Measurements from ENCODE around the gene GGA2.

Gene GGA2

GRCh38 chr16:23509441-23509754 is 896 bp downstream of the GGA2 start:
- Histone ChIP-seq H3K27me3 (ENCODE audit: insufficient read depth, low read length) (no peaks in the 10 kb centered on the region), H3K9me3 (ENCODE audit: insufficient read depth, low read depth, low read length) (no peaks in the 10 kb centered on the region), H3K36me3 (ENCODE audit: insufficient read depth, low read length) (peaks cover 4% of the 10 kb centered on the region; the same call in 1 of the 2 replicates), H3K4me3 (ENCODE audit: low read length) (peak overlapping the region; percentile 86), H3K27ac (ENCODE audit: low read depth, low read length) (no peak overlapping the region), H3K4me1 (ENCODE audit: insufficient read depth, low read length) (peaks cover 22% of the 10 kb centered on the region), H3K9ac (ENCODE audit: low read depth, low read length) (peak overlapping the region; percentile 95)
- 0% methylated on average over 2 of the region's 5 CpGs for WGBS

DNA sequence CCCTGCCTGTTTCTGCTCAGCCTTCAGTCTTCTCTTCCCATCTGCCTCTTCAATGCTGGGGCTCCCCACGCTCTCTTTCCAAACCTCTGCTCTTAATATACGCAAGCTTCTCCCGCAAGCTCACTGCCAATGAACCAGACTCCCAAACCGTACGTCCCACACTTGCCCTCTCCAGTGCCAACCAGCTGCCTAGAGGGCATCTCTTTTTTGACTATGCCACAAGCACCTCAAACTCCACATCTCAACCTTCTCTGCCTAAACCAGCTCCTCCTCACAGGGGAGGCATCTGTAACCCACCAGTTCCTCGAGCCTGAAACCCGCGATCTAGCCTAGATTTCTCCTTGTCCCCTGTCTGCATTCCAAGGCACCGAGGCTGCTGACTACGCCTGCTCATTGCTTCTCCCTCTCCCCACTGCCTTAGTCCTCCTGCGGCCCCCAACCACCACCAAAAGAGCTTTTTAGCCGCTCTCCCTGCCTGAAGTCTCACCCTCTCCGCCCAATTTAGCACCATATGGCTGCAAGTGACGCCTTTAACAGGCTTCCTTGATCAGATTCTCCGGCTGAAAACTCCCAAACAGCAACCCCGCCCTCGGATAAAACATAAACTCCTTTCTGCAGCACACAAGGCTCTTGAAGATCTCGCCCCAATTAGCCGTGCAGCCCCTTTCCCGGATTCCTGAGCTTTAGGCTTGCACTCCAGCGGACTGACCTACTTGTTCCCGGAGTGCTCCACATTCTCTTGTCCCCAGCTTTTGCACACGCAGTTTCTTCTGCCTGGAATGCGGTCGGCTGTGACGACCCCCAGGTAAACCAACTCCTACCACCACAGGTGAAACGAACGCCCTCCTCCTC is 1.5 kb downstream of the GGA2 start:
- peak overlapping the region; percentile 95 for H3K9ac ChIP-seq (ENCODE audit: low read depth, low read length)
- whole genome bisulfite sequencing: 20% methylated on average over 28 of the region's 28 CpGs
- H3K36me3 ChIP-seq (ENCODE audit: insufficient read depth, low read length): peaks cover 3% of the 10 kb centered on the region; the same call in 1 of the 2 replicates
- H3K27me3 ChIP-seq (ENCODE audit: insufficient read depth, low read length): no peaks in the 10 kb centered on the region
- peaks cover 27% of the 10 kb centered on the region for H3K4me1 ChIP-seq (ENCODE audit: insufficient read depth, low read length)
- H3K4me3 ChIP-seq (ENCODE audit: low read length): peak overlapping the region; percentile 86
- H3K27ac ChIP-seq (ENCODE audit: low read depth, low read length): no peak overlapping the region
- no peaks in the 10 kb centered on the region for H3K9me3 ChIP-seq (ENCODE audit: insufficient read depth, low read depth, low read length)

GRCh38 chr16:23506606-23506994 is 3.7 kb downstream of the GGA2 start:
- Histone ChIP-seq H3K4me3 (ENCODE audit: low read length) (no peak overlapping the region), H3K27me3 (ENCODE audit: insufficient read depth, low read length) (no peaks in the 10 kb centered on the region), H3K9me3 (ENCODE audit: insufficient read depth, low read depth, low read length) (no peaks in the 10 kb centered on the region), H3K4me1 (ENCODE audit: insufficient read depth, low read length) (peaks cover 38% of the 10 kb centered on the region), H3K9ac (ENCODE audit: low read depth, low read length) (no peak overlapping the region), H3K36me3 (ENCODE audit: insufficient read depth, low read length) (peaks cover 21% of the 10 kb centered on the region), H3K27ac (ENCODE audit: low read depth, low read length) (no peak overlapping the region)
- WGBS: 95% methylated on average over 8 of the region's 8 CpGs

DNA sequence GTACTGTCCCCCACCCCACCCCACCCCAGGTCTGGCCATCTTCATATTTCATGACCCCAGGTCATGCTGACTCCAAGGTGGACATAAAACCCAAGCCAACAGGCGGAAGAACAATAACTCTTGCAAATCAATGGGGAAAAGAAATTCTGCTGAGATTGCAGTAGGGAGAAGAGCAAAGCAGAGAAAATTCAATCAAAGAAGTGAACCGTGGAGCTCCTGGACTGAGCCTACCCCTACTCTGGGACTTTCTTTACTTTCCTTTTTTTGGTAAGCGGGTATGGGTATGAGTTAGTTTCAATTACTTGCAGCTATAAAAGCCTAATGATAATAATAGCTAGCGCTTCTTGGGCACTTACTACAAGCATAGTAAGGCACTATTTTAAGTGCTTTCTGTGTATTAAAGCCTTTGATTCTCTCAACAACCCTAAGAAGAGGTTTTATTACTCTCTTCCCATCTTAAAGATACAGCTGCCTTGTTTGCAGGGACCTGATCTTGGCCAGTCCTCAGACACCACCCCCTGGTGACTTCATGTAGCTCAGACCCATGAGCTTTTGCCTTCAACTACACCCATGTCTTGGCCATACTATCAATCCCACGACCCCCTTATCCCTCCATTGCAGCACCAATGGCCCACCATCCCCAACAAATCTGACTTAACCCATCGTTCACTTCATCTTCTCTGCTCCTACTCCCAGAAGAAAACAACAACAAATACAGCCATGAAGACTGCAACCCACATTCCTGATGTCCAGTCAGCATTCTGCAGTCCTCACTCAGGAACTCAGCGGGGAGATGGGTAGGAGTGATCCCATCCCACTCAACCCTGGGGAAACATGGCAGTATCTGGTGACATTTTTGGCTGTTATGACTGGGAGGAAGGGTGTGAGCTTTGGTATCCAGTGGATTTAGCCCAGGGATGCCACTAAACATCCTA is 4.4 kb downstream of the GGA2 start:
- H3K36me3 ChIP-seq (ENCODE audit: insufficient read depth, low read length): peaks cover 26% of the 10 kb centered on the region
- no peaks in the 10 kb centered on the region for H3K27me3 ChIP-seq (ENCODE audit: insufficient read depth, low read length)
- 78% methylated on average over 5 of the region's 7 CpGs for WGBS
- H3K9me3 ChIP-seq (ENCODE audit: insufficient read depth, low read depth, low read length): no peaks in the 10 kb centered on the region
- H3K4me1 ChIP-seq (ENCODE audit: insufficient read depth, low read length): peaks cover 39% of the 10 kb centered on the region
- H3K4me3 ChIP-seq (ENCODE audit: low read length): no peak overlapping the region
- H3K27ac ChIP-seq (ENCODE audit: low read depth, low read length): no peak overlapping the region
- no peak overlapping the region for H3K9ac ChIP-seq (ENCODE audit: low read depth, low read length)

DNA sequence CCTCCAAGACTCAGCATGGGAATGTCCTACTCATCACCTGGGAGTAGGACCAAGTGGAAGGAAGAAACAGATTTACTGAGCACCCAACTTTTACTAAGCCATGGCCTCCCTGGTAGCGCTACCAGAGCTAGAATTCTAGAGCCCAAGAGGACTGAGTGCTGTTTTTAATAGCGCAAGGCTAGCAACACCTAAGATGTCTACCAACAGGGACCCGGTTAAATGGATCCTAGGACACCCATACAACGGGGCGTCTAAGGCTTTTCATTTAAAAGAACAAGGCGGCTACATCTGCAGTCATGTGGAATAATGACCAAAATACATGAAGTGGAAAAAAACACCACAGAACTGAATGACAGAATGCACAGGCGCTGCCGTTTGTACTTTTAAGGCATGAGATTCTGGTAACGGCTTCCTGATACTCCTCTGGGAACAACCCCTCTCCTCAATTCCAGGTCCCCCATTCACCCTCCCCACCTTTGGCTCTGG is 5.1 kb downstream of the GGA2 start:
- no peak overlapping the region for H3K9ac ChIP-seq (ENCODE audit: low read depth, low read length)

GRCh38 chr16:23504453-23505179 is 5.7 kb downstream of the GGA2 start:
- 66% methylated on average over 13 of the region's 13 CpGs for WGBS
- H3K27me3 ChIP-seq (ENCODE audit: insufficient read depth, low read length): no peaks in the 10 kb centered on the region
- peaks cover 33% of the 10 kb centered on the region for H3K36me3 ChIP-seq (ENCODE audit: insufficient read depth, low read length)
- no peak overlapping the region for H3K9ac ChIP-seq (ENCODE audit: low read depth, low read length)
- H3K4me3 ChIP-seq (ENCODE audit: low read length): no peak overlapping the region
- H3K27ac ChIP-seq (ENCODE audit: low read depth, low read length): peak overlapping the region; percentile 15
- H3K4me1 ChIP-seq (ENCODE audit: insufficient read depth, low read length): peaks cover 39% of the 10 kb centered on the region
- H3K9me3 ChIP-seq (ENCODE audit: insufficient read depth, low read depth, low read length): no peaks in the 10 kb centered on the region

More for the DNA sequence above, 5.1 kb downstream of the GGA2 start:
- peak overlapping the region; percentile 15; the same call in 1 of the 2 replicates for H3K27ac ChIP-seq (ENCODE audit: low read depth, low read length)
- 95% methylated on average over 9 of the region's 9 CpGs for WGBS
- peaks cover 39% of the 10 kb centered on the region for H3K4me1 ChIP-seq (ENCODE audit: insufficient read depth, low read length)
- H3K4me3 ChIP-seq (ENCODE audit: low read length): no peak overlapping the region
- peaks cover 33% of the 10 kb centered on the region for H3K36me3 ChIP-seq (ENCODE audit: insufficient read depth, low read length)
- H3K27me3 ChIP-seq (ENCODE audit: insufficient read depth, low read length): no peaks in the 10 kb centered on the region
- H3K9me3 ChIP-seq (ENCODE audit: insufficient read depth, low read depth, low read length): no peaks in the 10 kb centered on the region

- 93% methylated on average over 5 of the region's 5 CpGs for WGBS
- Histone ChIP-seq H3K9me3 (ENCODE audit: insufficient read depth, low read depth, low read length) (no peaks in the 10 kb centered on the region), H3K4me1 (ENCODE audit: insufficient read depth, low read length) (peaks cover 39% of the 10 kb centered on the region), H3K27ac (ENCODE audit: low read depth, low read length) (no peak overlapping the region), H3K36me3 (ENCODE audit: insufficient read depth, low read length) (peaks cover 33% of the 10 kb centered on the region), H3K9ac (ENCODE audit: low read depth, low read length) (no peak overlapping the region), H3K4me3 (ENCODE audit: low read length) (no peak overlapping the region), H3K27me3 (ENCODE audit: insufficient read depth, low read length) (no peaks in the 10 kb centered on the region)
Observed at GRCh38 chr16:23504076-23504452, 6.2 kb downstream of the GGA2 start.

- H3K27ac ChIP-seq (ENCODE audit: low read depth, low read length): no peak overlapping the region
- H3K36me3 ChIP-seq (ENCODE audit: insufficient read depth, low read length): peaks cover 38% of the 10 kb centered on the region
- H3K9ac ChIP-seq (ENCODE audit: low read depth, low read length): no peak overlapping the region
- H3K4me1 ChIP-seq (ENCODE audit: insufficient read depth, low read length): peaks cover 39% of the 10 kb centered on the region
- no peak overlapping the region for H3K4me3 ChIP-seq (ENCODE audit: low read length)
- no peaks in the 10 kb centered on the region for H3K27me3 ChIP-seq (ENCODE audit: insufficient read depth, low read length)
- H3K9me3 ChIP-seq (ENCODE audit: insufficient read depth, low read depth, low read length): no peaks in the 10 kb centered on the region
- 93% methylated on average over 2 of the region's 2 CpGs for WGBS
Observed at GRCh38 chr16:23502466-23502865, 7.8 kb downstream of the GGA2 start.

DNA sequence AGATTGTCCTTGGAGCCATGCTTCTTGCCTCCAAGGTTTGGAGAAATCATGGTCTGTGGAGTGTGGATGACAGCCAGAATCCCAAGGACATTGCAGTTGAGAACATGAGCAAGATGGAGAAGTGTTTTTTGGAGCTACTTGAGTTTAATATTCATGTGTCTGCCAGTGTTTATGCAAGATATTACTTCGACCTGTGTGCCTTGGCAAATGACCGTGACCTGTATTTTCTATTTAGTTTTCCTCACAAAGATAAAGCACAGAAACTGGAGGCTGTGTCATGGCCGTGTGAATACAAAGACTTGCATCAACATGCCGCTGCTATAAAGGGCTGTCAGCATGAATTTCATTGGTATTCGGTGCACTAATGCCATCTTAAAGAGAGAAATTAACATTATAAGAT is 9.0 kb downstream of the GGA2 start:
- Histone ChIP-seq H3K27ac (ENCODE audit: low read depth, low read length) (no peak overlapping the region), H3K9ac (ENCODE audit: low read depth, low read length) (no peak overlapping the region), H3K4me3 (ENCODE audit: low read length) (no peak overlapping the region), H3K4me1 (ENCODE audit: insufficient read depth, low read length) (peaks cover 32% of the 10 kb centered on the region), H3K9me3 (ENCODE audit: insufficient read depth, low read depth, low read length) (no peaks in the 10 kb centered on the region), H3K27me3 (ENCODE audit: insufficient read depth, low read length) (no peaks in the 10 kb centered on the region), H3K36me3 (ENCODE audit: insufficient read depth, low read length) (peaks cover 42% of the 10 kb centered on the region)
- 92% methylated on average over 5 of the region's 5 CpGs for WGBS

GRCh38 chr16:23500862-23501225 is 9.4 kb downstream of the GGA2 start:
- no peaks in the 10 kb centered on the region for H3K27me3 ChIP-seq (ENCODE audit: insufficient read depth, low read length)
- no peak overlapping the region for H3K27ac ChIP-seq (ENCODE audit: low read depth, low read length)
- peaks cover 44% of the 10 kb centered on the region for H3K36me3 ChIP-seq (ENCODE audit: insufficient read depth, low read length)
- 72% methylated on average over 4 of the region's 4 CpGs for WGBS
- H3K4me1 ChIP-seq (ENCODE audit: insufficient read depth, low read length): peaks cover 28% of the 10 kb centered on the region
- no peaks in the 10 kb centered on the region for H3K9me3 ChIP-seq (ENCODE audit: insufficient read depth, low read depth, low read length)
- no peak overlapping the region for H3K4me3 ChIP-seq (ENCODE audit: low read length)
- H3K9ac ChIP-seq (ENCODE audit: low read depth, low read length): no peak overlapping the region
